Activated naive CD4-positive, alpha-beta T cell treated with anti-CD3 and anti-CD28 coated beads, Interleukin-2, amount 50 U/mL, for 72 hours (primary cell): ENCODE measurements around the gene GNAO1. TPM values are rescaled to one million over a fixed set of nuclear protein-coding genes. Genes with fewer than 3 reads are reported as not detected.
A peak's percentile ranks its signal among the peaks of the same experiment; 100 is the strongest.

Experiments used
- ATAC-seq, 2 donors: fragments of 150-1000 bp; cut with Tn5 transposase; 2 replicates each; pipeline ENCODE4 v1.10.0; 2021; ENCODE audit warnings: mild to moderate bottlenecking in 2 of 2, moderate library complexity in 2 of 2
- DNase-seq, 2 donors: peaks; one replicate each; pipeline ENCODE4 v3.0.0; 2021 to 2022; ENCODE audit warnings: low spot score in 2 of 2
- H3K27ac Mint-ChIP-seq, 2 donors: one replicate each; pipeline ENCODE4 v1.8.0; 2022; ENCODE audit warnings: mild to moderate bottlenecking in 2 of 2, mixed read lengths in 2 of 2
- H3K36me3 Mint-ChIP-seq, 2 donors: one replicate each; pipeline ENCODE4 v1.8.0; 2022; ENCODE audit warnings: mixed read lengths in 2 of 2
- H3K9me3 Mint-ChIP-seq, 2 donors: one replicate each; pipeline ENCODE4 v1.8.0; 2022; ENCODE audit warnings: mixed read lengths in 2 of 2
- total RNA-seq, 2 donors: library from RNA; stranded (reverse); gene quantifications; one replicate each; pipeline ENCODE4 v1.2.3, GENCODE V29; 2022

GNAO1 gene
- total RNA-seq, 2 donors from 2014 or later = 0.25 to 0.37 TPM

DNA sequence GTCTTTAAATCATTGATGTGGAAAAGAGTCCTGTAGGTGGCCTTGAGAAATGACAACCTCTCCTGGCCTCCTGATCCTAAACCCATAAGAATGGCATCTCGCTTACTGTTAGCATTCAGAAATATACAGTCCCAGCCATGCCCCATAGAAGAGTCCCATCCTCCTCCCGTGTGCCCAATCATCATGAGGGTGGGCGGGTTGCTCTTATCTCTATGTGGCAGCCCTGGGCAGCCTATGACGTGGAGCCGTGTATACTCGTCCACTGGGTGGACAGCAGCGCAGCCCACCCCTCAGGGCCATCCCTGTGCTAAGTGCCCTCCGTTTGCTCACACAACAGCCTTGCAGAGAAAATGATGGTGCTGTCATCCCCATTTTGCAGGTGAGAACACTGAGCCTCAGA, 128.8 kb downstream of the GNAO1 start:
- ATAC-seq = no peak
- H3K9me3 Mint-ChIP-seq = no peaks in the 10 kb centered on the region
- H3K36me3 Mint-ChIP-seq = no peaks in the 10 kb centered on the region
- no peak for DNase-seq
- H3K27ac Mint-ChIP-seq = no peak overlapping the region

DNA sequence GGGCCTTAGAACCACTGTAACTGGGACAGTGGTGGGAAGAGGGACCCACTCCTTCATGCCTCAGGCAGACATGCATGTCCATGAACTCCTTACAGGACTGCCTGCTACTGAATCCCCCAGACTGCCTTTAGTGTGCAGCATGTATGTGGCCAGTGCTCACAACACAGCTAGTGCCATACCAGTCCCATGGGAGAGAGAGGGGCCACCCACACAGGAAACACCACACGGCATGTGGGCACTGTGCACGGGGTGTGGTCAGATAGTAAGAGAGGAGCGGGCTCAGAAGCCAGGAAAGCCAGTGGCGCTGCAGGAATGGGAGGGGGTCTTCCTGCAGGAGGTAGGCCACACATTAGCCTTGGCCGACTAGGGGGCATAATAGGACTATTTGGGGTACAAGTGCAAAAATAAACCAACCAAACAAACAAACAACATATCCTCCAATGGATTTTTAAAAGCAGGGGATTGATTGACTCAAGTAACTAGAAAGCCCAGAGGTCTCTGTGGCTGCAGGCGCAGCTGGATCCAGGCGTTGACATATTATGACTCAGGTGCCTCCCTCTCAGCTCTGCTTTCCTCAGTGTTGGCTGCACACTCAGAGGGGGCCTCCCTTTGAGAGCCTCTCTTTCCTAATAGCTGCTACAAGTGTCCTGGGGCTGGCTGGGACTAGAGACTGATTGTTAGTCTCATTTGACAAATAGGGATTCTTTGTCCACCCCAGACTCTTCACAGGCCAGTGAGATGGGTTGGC, 129.7 kb downstream of the GNAO1 start:
- no peak for DNase-seq
- no peaks in the 10 kb centered on the region for H3K9me3 Mint-ChIP-seq
- H3K27ac Mint-ChIP-seq = peak overlapping the region in 1 of 2 donors; percentile 78
- no peaks in the 10 kb centered on the region for H3K36me3 Mint-ChIP-seq
- ATAC-seq = no peak

DNA sequence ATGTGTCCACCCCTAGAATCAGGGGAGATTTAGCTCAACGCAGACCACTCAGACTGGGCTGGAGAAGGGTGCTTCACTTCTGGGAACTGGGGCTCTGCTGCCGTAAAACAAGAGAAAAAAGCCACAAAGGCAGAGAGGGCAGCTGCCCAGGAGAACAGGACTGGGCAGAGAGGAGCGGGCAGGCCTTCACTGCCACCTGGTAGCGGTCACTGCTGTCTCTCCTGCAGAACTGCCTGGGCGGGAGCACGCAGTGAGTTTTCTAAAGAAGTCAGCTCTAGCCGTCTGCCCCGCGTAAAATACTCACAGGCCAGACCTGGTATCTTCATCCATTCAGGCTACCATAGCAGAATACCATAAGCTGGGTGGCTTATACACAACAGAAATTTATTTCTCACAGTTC, 130.3 kb downstream of the GNAO1 start:
- no peak for DNase-seq
- Mint-ChIP-seq H3K36me3 (no peaks in the 10 kb centered on the region), H3K9me3 (no peaks in the 10 kb centered on the region), H3K27ac (no peak overlapping the region)
- no peak for ATAC-seq

DNA sequence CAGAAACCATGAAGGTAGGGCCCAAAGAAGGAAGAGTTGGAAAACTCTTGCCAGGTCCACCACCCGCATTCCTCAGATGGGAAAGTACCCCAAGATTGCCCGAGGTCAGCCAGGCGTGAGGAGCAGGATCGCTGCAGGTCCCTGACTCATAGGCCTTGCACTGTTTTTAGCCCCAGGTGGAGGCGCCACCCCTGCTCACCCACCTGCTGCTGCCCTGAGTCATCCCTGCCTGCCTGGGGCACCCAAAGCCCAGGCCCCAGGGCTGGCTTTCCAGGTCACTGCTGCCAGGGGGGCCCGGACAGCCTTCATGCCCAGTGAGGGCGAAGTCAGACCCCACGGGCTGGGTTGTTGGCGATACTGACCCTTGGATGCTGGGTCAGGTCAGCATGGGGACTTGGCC, 133.1 kb downstream of the GNAO1 start:
- Mint-ChIP-seq H3K27ac (no peak overlapping the region), H3K36me3 (no peaks in the 10 kb centered on the region), H3K9me3 (no peaks in the 10 kb centered on the region)
- ATAC-seq = no peak
- no peak for DNase-seq

DNA sequence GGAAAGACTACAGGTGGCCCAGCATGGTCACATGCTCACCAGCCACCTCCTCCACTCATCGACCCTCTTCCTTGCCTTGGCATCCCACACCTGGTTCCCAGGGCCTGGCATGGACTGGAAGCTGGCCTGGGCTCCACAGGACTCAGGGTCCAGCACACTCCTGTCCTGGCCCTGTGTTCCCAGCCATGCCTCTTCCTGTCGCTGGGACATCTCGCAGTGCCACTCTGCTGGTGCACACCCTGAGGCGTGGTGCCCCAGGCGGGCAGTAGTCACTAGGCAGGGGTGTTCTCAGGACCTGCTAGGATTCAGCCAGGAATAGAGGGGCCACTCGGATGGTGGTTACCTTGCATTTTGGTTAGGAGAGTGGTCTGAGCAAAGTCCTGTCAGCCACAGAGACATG, 134.7 kb downstream of the GNAO1 start:
- no peak for ATAC-seq
- H3K36me3 Mint-ChIP-seq = no peaks in the 10 kb centered on the region
- no peaks in the 10 kb centered on the region for H3K9me3 Mint-ChIP-seq
- DNase-seq = no peak
- H3K27ac Mint-ChIP-seq = peak overlapping the region in 1 of 2 donors; percentile 96

DNA sequence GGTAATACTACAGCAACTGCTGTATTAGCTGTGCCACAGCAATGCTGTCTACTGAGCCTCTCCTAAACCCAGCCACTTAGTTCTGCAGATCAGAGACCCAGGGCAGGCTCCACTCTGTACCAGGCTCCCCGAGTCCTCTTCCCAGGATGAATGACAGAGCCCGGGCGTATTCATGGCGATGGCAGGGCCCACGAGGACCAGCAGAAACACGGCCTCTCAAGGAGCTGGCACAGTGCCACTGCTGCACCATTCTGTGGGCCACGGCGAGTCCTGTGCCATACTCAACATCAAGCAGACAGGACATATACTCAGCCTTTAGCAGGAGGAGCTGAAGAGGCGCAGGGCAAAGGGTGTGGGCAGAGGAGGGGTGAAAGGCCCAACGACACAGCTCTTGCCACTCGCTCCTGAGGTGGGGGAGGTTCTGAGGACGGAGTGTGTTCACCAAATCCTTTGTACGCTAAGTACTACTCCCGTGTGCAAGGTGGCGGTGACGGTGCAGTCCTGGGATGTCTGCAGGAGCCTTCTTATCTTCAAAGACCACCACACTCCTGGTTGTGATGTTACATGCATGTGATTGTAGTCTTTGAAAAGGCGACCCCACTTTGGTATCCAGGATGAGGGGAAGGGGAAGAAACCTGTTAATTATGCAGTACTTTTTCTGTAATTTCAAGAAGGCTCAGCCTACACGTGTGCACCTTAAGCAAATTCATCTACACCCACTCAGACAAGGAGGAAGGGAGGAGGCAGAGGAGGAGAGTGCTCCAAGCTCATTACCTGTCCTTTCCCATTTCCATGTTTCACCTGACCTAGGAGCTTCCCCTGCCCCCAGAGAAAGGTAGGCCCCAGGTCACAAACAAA, 136.0 kb downstream of the GNAO1 start:
- Mint-ChIP-seq H3K27ac (peak overlapping the region in 1 of 2 donors; percentile 5), H3K9me3 (no peaks in the 10 kb centered on the region), H3K36me3 (no peaks in the 10 kb centered on the region)
- DNase-seq (no peak), ATAC-seq (no peak)

DNA sequence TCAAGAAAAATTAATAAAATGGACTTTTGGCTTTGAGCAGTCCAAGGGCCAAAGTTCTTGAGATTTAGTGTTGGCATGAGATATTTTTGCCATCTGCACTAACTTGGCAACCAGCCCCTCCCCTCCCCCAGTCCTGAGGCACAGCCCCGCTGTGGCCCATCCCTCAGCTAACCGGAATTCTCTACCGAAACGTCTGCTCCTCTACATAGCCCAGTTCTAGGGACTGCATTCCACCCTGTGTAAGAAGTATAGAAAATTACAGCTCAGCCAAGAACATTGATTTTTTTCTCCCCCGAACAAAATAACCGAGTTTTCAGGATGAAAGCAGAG, 136.6 kb downstream of the GNAO1 start:
- Mint-ChIP-seq H3K27ac (no peak overlapping the region), H3K36me3 (no peaks in the 10 kb centered on the region), H3K9me3 (no peaks in the 10 kb centered on the region)
- ATAC-seq (no peak), DNase-seq (no peak)

DNA sequence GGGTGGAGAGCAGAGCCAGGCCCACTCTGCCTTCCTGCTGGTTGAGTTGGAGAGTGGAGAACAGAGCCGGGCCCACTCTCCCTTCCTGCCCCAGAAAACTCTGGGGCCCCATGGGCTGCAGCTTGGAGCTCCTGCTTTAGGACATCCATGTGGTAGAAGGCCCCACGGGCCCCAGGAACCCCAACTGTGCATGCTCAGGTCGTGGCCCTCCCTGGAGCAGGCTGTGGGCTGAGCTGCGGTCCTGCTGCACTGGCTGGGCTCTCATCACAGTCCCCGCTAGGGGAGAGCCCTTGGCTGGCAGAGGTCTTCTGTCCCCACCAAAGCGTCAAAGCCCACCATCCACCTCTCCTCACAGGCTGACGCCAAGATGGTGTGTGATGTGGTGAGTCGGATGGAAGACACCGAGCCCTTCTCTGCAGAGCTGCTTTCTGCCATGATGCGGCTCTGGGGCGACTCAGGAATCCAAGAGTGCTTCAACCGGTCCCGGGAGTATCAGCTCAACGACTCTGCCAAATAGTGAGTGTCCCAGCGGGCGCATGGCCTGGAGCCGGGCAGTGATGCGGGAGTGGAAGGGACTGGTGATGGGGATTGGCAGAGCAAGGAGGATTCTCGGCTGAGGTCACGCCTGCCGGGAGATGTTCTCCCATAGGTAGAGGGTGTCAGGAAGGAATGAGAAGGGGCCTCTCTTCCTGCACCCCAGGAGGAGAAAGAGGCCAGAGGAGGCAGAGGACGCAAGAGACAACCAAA, 137.2 kb downstream of the GNAO1 start:
- Mint-ChIP-seq H3K9me3 (no peaks in the 10 kb centered on the region), H3K27ac (peak overlapping the region in 1 of 2 donors; percentile 34), H3K36me3 (no peaks in the 10 kb centered on the region)
- no peak for DNase-seq
- ATAC-seq = no peak

DNA sequence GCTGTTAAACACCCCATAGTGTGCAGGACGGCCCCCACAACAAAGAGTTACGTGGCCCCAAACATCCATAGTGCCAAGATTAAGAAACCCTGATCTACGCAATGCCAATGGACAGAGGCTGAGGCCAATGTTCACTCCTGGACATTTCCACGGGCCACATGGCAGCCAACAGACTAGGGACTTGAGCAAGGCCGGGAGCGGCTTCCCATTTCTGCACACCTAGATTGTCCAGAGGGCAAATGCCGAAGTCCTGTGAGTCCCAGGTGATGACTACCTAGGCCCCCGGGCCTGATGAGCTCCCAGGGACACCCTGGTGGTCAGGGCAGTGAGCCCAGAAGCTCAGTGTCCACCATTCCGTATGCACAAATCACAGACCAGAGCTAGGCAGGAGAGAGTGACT, 138.6 kb downstream of the GNAO1 start:
- H3K9me3 Mint-ChIP-seq = no peaks in the 10 kb centered on the region
- H3K27ac Mint-ChIP-seq = no peak overlapping the region
- DNase-seq (no peak), ATAC-seq (no peak)
- H3K36me3 Mint-ChIP-seq = no peaks in the 10 kb centered on the region

DNA sequence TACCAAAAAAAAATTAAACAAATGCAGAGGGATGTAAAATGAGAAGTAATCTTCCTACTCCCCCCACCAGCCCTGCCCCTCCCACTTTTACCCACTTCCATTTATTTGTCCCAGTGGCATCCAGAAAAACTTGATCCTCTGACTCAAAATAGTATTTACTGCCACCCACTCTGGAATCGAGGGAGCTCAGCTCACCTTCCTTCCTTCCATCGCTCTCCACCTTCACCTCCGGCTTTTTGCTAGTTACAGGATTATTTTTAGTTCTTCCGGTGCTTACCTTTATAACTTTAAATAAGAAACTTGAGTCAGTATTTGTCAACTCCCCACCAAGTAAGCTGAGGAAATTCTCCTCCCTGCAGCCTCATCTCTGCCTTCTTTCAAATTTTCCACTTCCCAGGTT, 139.2 kb downstream of the GNAO1 start:
- Mint-ChIP-seq H3K9me3 (no peaks in the 10 kb centered on the region), H3K36me3 (no peaks in the 10 kb centered on the region), H3K27ac (peak overlapping the region in 1 of 2 donors; percentile 15)
- ATAC-seq = no peak
- DNase-seq = no peak

DNA sequence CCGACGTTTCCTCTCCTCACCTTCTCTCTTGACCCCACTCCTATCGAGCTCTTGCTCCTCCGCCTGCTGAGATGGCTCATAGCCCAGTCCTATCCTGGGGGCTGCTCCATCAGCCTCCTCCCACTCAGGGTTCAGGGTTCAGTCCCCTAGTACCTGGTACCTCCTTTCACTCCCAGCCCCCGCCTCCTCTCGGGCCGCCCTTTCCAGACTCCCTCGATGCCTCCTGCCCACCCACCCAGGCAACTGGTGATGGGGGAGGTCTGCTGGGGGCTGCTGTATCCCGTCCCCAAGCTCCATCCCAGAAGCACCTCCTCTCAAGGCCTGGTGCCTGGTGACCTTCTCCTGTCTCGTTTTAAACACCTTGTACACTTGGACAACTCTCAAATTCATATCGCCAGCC, 140.1 kb downstream of the GNAO1 start:
- Mint-ChIP-seq H3K9me3 (no peaks in the 10 kb centered on the region), H3K27ac (peak overlapping the region; percentile 14 to 16), H3K36me3 (no peaks in the 10 kb centered on the region)
- ATAC-seq (no peak), DNase-seq (no peak)

DNA sequence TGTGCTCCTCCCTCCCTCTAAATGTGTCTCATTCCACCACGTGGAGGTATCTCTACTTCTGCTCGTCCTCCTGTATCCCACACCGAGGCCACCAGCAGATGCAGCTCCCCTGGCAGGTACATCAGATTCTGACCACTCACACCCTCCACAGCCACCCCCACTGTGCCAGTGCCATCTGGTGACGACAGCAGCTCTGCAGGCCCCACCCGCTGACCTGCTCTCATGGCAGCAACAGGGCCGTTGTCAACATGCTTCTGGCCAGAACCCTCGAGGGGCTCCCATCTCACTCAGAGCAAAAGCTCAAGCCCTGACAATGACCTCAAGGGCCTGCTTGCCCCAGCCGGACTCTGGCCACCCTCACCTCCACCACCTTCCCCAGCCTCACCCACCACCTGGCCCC, 140.6 kb downstream of the GNAO1 start:
- H3K36me3 Mint-ChIP-seq = no peaks in the 10 kb centered on the region
- DNase-seq = no peak
- no peak for ATAC-seq
- H3K9me3 Mint-ChIP-seq = no peaks in the 10 kb centered on the region
- peak overlapping the region in 1 of 2 donors; percentile 31 for H3K27ac Mint-ChIP-seq

DNA sequence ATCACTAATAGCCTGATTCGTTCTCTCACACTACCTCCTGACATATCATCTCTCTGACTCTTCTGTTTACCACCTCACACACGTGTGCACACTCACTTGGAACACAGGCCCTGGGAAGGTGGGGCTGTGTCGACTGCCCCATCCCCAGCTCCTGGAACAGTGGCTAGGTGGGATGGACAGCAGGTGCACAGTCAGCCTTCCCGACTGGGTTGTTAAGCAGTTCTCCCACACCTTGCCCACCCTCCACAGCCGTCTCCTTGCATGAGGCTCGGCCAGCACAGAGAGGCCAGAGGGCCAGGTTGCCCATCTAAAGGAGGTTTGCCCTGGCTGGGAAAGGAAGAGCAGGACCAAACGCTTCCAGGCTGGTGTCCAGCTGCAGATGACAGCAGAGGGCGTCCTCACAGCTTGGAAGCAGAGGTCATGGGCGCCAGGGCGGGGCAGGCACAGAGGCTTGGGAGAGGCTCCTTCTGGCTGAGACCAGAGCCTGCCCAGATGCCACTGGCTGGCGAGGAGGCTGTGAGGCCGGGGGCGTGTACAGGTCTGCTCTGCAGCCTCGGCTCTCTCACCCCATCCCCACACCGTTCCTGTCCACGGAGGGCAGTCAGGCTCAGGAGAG, 141.3 kb downstream of the GNAO1 start:
- ATAC-seq (peak in 1 of 2 donors; percentile 40), DNase-seq (no peak)
- Mint-ChIP-seq H3K36me3 (no peaks in the 10 kb centered on the region), H3K9me3 (no peaks in the 10 kb centered on the region), H3K27ac (peak overlapping the region in 1 of 2 donors; percentile 31)

DNA sequence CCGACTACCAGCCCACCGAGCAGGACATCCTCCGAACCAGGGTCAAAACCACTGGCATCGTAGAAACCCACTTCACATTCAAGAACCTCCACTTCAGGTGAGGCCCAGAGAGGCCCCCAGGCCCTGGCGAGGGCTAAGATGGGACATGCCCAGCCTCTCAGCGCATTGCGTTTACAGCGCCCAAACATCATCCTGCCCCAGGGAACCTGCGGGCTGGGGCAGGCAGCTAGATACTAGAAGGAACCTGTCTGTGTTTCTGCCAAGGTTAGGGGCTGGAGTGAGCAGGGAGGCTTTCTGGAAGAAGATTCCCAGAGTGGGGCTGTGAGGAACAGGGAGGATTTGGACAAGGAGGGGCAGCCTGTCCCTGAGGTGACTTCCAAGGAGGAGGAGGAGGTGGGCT, 143.5 kb downstream of the GNAO1 start:
- DNase-seq = no peak
- ATAC-seq = no peak
- H3K9me3 Mint-ChIP-seq = no peaks in the 10 kb centered on the region
- H3K36me3 Mint-ChIP-seq = no peaks in the 10 kb centered on the region
- peak overlapping the region; percentile 46 to 88 for H3K27ac Mint-ChIP-seq

DNA sequence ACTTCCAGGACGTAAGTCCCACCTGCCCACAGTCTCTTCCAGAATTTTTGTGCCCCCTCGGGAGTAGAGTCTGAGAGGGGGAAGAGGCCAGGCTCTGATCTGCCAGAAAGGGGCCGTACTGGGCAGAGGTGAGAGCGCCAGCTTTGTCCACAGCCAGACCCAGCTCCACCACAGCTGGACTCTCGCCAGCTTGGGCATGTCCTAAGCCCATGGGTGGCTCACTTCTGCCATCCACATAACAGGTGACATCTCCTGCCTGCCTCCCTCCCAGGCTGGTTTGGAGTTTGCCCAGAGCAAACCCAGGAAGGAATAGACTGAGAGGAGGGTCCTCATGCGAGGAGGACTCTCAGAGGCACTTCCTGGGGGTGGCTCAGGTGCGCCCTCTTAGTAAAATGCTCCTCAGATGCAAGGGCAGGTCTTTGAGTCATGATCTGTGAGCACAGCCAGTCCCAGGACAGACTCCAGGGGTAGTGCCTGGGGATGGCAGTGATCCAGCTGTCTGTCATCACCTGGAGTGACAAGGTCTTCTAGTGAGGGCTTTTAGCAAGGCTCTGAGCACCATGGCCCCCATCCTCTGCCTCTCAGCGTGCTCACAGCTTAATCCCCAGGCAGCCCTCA, 144.9 kb downstream of the GNAO1 start:
- Mint-ChIP-seq H3K36me3 (no peaks in the 10 kb centered on the region), H3K9me3 (no peaks in the 10 kb centered on the region), H3K27ac (no peak overlapping the region)
- ATAC-seq (no peak), DNase-seq (no peak)

DNA sequence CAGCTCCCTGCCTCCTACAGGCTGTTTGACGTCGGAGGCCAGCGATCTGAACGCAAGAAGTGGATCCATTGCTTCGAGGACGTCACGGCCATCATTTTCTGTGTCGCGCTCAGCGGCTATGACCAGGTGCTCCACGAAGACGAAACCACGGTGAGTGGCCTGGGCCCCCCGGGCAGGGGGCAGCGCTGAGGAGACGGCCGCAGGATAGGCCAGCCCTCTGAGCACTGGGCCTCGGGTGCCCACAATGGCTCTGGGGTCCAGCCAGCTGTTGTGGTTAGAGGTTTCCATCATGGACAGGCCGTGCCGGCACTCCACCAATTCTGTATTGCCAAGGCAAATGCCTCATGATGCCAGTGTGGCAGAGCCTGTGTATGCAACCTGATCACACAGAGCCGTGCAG, 145.4 kb downstream of the GNAO1 start:
- ATAC-seq = no peak
- Mint-ChIP-seq H3K9me3 (no peaks in the 10 kb centered on the region), H3K27ac (no peak overlapping the region), H3K36me3 (no peaks in the 10 kb centered on the region)
- no peak for DNase-seq
